ENCODE results near the gene MRPL34.
A peak's percentile ranks its signal among the peaks of the same experiment; 100 is the strongest.

MRPL34 gene

DNA sequence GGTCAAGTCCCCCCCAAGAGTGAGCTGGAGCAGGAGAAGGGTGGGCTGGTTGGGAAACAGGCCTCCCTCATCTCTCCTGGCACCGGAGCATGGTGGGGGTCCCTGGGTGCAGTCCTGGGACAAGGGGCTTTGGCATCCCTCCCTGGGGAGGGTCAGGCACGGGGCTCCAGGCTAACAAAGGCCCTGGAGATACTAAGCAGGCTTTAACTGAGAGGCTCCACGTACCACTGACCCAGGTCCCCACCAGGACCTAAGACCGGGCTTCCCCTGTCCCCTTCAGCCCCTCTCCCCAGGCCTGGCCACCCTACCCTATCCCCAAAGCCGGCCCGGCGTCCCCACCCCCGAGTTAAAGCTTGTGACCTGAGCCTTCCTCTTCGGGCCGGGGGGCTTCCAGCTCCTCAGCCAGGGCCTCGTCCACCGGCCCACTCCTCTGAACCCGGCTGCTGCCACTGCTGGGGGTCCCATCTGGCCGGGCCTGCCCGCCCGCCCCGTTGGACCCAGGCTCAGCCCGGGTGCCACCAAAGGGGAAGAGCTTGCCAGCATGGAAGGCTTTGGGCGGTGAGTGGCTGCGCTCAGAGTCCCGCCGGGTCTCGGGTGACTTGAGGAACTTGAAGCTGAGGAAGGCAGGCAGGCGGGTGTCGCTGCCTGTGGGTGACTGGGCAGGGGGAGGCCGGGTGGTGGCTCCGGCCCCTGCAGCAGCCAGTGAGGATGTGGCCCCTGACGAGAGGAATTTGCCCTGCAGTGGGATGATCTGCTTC, 18.9 kb downstream of the MRPL34 start:
- TF ChIP-seq, protein P1, sequence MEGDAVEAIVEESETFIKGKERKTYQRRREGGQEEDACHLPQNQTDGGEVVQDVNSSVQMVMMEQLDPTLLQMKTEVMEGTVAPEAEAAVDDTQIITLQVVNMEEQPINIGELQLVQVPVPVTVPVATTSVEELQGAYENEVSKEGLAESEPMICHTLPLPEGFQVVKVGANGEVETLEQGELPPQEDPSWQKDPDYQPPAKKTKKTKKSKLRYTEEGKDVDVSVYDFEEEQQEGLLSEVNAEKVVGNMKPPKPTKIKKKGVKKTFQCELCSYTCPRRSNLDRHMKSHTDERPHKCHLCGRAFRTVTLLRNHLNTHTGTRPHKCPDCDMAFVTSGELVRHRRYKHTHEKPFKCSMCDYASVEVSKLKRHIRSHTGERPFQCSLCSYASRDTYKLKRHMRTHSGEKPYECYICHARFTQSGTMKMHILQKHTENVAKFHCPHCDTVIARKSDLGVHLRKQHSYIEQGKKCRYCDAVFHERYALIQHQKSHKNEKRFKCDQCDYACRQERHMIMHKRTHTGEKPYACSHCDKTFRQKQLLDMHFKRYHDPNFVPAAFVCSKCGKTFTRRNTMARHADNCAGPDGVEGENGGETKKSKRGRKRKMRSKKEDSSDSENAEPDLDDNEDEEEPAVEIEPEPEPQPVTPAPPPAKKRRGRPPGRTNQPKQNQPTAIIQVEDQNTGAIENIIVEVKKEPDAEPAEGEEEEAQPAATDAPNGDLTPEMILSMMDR (IDR thresholded peaks at IDR 0.05; ENCODE audit: insufficient read depth, low read depth, low read length, missing control alignments), result no peak

DNA sequence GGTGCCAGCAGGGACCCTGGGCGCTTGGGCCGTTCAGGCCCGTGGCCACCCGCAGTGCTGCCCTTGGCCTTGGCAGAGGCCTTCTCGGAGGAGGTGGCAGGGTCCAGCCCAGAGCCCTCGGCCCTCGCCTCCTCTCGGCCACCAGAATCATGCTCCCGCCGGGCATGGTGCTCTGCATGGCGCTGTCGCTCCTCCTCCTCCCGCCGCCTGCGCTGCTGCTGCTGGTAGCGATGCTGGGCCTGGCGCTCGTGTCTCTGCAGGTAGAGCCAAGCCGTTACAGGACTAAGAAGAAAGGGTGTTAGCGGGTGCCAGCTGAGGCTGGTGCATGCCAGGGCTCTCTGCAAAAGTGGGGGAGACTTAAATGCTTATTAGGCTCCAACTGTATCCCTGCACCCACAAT, 19.5 kb downstream of the MRPL34 start:
- no peak for DNase-seq (ENCODE audit: low read depth)
- H3K4me3 ChIP-seq (ENCODE audit: low read depth, low read length), result no peak overlapping the region
- TF ChIP-seq, protein P1 (IDR thresholded peaks at IDR 0.05; ENCODE audit: insufficient read depth, low read depth, low read length, missing control alignments), result no peak

More for the DNA sequence above, 18.9 kb downstream of the MRPL34 start:
- DNase-seq (ENCODE audit: low read depth), result no peak
- H3K4me3 ChIP-seq (ENCODE audit: low read depth, low read length), result no peak overlapping the region

DNA sequence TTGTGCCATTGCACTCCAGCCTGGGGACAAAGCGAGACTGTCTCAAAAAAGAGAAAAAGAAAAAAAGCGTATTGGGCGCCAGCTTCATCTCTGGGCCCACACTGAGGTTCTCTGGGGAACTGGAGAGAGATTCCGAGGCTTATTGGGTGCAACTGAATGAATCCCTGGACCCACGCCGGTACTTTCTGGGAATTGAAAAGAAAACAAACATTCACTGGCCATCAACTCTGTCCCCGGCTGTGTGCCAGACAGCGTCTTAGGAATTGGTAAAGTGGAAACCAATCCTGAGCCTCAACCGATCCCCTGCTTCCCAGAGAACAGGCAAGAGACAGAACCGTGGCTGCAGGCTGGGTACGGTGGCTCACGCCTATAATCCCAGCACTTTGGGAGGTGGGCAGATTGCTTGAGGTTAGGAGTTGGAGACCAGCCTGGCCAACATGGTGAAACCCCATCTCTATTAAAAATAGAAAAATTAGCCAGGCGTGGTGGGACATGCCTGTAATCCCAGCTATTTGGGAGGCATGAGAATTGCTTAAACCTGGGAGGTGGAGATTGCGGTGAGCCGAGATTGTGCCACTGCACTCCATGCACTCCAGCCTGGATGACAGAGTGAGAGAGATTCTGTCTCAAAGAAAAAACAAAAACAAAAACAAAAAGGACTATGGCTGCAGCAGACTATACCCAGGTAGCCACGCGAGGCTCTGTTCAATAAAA, 20.4 kb downstream of the MRPL34 start:
- no peak for DNase-seq (ENCODE audit: low read depth)
- TF ChIP-seq, protein P1 (IDR thresholded peaks at IDR 0.05; ENCODE audit: insufficient read depth, low read depth, low read length, missing control alignments), result no peak
- no peak overlapping the region for H3K4me3 ChIP-seq (ENCODE audit: low read depth, low read length)

DNA sequence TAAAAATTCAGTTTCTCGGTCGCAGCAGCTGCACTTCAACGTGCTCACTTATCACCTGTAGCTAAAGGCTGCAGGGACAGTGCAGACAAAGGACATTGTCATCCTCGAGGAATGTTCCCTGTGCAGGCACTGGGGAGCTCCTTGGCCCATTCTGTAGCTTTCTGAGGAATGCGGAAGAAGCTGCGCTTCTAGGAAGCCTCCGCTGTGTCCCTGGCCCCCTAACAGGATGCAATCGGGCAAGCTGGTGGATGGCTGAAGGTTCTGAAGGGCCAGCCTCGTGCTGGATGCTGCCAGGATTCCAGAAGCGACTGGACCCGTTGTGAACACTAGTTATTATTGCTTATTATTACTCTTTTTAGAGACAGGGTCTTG, 20.9 kb downstream of the MRPL34 start:
- no peak for DNase-seq (ENCODE audit: low read depth)
- TF ChIP-seq, protein P1 (IDR thresholded peaks at IDR 0.05; ENCODE audit: insufficient read depth, low read depth, low read length, missing control alignments), result no peak
- H3K4me3 ChIP-seq (ENCODE audit: low read depth, low read length), result no peak overlapping the region

DNA sequence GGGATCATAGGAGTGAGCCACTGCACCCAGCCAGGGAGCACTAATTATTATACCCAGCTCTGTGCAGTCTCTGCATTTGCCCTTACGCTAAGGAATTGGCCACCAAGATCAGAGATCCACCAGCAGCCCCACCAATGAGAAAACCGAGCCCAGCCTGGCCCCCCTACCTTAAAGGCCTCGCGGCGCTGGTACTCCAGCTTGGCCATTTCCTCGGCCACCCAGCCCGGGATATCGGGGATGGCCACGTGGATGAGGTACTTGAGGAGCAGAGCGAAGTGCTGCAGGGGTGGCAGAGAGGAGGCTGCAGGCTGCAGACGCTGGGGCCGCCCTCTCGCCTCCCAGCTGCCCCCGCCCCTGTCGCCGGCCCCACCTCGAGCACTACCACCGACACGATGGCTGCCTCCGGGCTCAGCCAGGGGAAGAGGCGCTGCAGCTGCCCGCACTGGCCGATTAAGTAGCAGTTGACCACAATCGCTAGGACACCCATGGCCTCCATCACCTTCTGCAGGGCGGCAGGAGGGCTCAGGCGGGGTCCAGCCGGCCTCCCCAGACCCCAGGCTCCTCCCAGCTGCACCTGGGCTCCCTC, 21.5 kb downstream of the MRPL34 start:
- TF ChIP-seq, protein P1 (IDR thresholded peaks at IDR 0.05; ENCODE audit: insufficient read depth, low read depth, low read length, missing control alignments), result no peak
- no peak for DNase-seq (ENCODE audit: low read depth)

DNA sequence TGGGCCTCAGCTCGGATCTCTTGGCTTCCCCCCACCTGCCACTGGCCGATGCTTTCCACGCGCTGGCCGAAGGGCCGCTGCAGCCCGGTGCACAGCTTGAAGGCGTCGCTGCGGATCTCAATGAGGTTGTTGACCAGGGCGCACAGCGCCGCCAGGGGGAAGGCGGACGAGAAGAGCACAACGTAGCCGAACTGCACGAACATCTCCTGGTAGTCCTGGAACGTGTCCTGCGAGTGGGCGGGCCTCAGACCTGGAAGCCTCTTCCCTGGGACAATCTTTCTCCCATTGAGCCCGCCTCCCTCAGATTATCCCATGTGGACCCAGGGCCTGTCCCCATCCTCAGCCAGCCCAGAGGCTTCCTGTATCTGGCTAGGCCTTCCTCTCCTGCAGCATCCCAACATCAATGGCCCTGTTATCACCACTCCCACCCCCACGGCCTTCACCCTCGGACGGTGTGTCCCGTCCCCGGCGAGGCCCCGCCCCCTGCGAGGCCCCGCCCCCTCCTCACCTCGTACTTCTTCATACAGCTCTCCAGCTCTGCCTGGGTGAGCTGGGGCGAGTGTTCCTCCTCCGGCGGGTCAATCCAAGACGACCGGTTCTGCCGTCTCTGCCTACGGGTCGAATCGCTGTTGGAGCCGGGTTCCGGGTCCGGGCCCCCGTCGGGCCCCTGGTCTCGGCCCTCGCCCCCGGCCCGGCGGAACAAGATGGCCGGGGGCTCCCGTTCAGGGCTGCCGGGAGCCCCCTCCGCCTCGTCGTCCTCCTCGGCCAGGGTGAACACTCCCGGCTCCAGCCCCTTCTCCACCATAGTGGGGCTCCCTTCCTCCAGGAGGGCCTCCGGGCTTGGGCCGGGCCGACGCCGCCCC, 22.2 kb downstream of the MRPL34 start:
- peak; percentile 35 for DNase-seq (ENCODE audit: low read depth)
- TF ChIP-seq, protein P1 (IDR thresholded peaks at IDR 0.05; ENCODE audit: insufficient read depth, low read depth, low read length, missing control alignments), result no peak
- no peak overlapping the region for H3K4me3 ChIP-seq (ENCODE audit: low read depth, low read length)

More for the DNA sequence above, 21.5 kb downstream of the MRPL34 start:
- H3K4me3 ChIP-seq (ENCODE audit: low read depth, low read length), result no peak overlapping the region

All from GM12865 (cell line).